GM15510 (cell line): ENCODE data around the gene SDK2.

Experiments
- POLR2A ChIP-seq: IDR thresholded peaks from 3 replicates; pipeline ENCODE4 v1.6.1; 2011; ENCODE audit warnings: borderline replicate concordance; ENCODE audit not compliant: insufficient read length; ENCODE audit errors: extremely low read depth

The SDK2 gene

DNA sequence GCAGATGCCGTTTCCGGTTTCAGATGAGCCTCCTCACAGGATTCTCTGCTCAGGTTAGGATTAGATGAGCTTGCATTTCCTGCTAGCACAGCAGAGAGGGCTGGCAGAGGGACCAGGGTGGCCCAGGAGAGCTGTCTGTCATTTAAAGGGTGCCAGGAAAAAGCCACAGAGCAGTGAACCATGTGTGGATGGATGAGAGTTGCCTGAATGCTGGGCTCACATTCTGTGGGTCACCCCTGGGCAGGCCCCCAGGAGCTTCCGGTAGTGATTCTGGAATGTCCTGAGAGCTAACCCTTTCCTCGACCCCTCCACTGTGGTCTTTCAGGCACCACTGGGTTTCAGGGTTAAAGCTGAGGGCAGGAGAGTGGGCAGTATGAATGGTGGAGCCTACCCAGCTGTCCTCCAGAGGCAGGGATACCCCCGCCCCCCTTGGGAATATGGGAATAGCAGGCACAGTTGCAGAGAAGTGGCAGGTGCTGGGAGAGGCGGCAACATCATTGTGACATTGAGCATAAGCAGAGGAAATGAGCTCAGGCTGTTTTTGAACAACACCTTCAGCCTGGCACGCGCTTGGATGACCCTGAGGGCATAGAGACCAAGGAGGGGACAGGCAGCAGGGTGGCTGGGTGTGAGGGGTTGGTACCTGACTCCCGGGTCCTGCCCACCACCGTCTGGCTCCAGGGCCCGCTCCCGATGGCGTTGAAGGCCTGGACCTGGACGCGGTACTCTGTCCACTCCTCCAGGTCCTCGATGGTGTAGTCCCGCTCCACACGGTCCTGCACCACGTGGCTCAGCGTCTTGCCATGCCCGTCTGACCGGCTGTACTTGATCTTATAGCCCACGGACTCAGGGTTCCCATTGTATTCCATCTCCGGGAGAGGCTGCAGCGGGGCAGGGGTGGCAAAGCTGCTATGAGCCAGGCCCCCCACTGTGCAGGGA lies 249.5 kb downstream of the SDK2 start:
- TF ChIP-seq POLR2A: no peak

- TF ChIP-seq POLR2A: no peak
These were observed 250.3 kb downstream of the SDK2 start for GRCh38 chr17:73393962-73394361.

- TF ChIP-seq POLR2A: no peak
These were observed 250.9 kb downstream of the SDK2 start for GRCh38 chr17:73393381-73393780.

DNA sequence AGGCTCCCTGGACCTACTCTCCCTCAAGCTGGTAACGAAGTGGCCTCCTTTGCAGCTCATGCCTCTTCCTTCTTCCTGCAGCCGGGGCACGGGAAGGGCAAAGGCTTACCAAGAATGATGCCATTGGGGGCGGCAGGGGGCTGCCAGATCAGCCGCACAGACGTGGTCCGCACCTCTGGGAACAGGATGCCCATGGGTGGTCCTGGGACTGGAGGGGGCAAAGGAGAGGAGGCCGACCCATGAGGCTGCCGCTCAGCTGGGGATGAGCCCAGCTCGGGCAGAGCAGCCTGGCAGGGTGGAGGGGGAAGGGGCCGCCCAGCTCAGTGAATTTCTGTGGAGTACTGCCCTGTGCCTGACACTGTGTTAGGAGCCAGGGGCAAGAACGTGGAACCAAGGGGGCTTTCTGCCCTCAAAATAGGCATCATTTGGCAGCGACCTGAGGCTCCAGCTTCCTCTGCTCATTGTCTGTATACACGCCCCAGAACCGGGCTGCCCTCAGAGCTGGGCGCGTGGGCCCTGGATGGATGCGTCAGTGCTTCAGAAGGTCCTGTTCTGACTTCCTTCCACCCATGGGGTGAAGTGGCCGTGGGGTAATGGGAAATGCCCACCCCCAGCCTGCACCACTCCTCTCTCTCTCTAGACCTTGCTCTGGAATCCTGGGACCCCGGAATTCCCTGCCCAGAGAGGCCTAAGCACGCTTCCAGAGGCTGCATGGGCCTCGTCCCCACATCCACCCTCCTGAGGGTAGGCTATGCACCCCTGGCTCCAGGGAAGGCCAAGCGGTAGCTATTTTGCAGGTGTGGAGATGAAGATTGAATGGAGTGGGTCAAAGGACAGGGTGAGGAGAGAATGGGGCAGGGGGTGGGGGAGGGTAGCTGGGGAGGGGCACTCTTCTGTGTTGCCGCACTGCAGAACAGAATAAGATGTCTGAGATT lies 252.6 kb downstream of the SDK2 start:
- TF ChIP-seq POLR2A: no peak

GRCh38 chr17:73390851-73391250 lies 253.4 kb downstream of the SDK2 start:
- TF ChIP-seq POLR2A: no peak

DNA sequence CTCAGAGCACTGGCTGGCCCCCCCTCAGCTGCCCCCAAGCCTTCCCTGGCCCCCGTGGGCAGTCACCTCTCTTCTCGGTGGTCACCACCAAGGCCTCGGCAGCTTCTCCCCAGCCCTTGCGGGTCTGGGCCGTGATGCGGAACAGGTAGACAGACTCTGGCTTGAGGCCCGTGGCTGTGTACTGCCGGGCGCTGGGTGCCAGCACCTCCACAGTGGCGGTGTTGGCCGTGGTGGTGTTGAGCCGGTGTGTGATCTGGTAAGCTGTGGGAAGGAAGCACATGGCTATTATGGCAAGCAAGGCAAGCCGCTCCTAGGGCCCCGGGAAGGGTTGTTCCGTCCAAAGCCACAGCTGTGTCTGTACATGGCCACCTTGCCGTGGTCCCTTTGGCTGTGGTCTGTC lies 254.0 kb downstream of the SDK2 start:
- TF ChIP-seq POLR2A: no peak

GRCh38 chr17:73389411-73389810 lies 254.8 kb downstream of the SDK2 start:
- TF ChIP-seq POLR2A: no peak

GRCh38 chr17:73388578-73388905 lies 255.7 kb downstream of the SDK2 start:
- TF ChIP-seq POLR2A: no peak

GRCh38 chr17:73387746-73388577 lies 256.3 kb downstream of the SDK2 start:
- TF ChIP-seq POLR2A: no peak

GRCh38 chr17:73386561-73386960 lies 257.7 kb downstream of the SDK2 start:
- TF ChIP-seq POLR2A: no peak

DNA sequence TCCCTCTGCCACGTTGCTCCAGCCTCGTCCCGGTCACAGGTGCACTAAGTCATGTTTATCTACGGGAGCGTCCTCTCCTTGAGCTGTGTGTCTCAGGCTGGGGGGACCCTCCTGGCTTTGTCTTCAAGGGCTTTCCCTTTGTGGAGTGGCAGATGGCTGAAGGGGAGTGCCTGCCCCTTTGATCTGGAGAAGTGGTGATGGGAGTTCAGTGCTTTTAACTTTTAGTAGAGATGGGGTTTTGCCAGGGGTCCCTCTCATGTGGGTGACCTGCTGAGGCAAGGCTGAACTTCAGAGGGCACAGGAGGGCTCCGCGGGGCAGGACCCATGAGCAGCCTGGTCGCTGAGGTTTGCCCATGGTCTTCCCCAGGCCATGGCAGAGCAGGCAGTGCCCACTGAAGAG lies 259.3 kb downstream of the SDK2 start:
- TF ChIP-seq POLR2A: no peak

DNA sequence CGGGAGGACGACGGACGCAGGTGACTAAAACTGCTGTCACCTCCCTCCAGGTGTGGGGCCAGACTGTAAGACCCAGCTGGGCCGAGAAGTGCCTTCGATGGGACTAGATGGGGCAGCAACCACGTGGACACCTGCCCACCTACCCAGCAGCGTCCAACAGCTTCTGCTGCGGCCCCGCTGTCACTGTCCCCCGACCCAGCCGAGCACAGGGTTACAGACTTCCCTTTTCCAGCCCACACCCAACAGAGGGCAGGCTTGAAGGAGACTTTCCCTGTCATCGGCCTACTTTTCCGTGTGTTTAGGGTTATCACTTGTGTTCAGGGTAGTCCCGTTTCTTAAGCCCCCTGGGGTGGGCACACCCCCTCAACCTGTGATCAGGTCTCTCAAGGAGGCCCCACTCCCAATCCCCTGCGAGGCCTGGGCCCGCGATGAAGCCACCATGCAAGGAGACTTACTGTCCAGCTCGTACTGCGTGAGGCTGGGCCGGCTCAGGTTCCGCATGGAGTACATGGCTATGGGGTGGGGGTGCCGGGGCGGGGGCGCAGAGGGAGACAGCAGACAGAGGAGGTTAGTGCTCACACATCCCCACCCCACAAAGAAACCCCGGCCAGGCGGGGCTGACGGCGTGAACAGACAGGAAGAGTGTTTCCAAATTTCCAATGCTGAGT lies 263.7 kb downstream of the SDK2 start:
- TF ChIP-seq POLR2A: no peak

DNA sequence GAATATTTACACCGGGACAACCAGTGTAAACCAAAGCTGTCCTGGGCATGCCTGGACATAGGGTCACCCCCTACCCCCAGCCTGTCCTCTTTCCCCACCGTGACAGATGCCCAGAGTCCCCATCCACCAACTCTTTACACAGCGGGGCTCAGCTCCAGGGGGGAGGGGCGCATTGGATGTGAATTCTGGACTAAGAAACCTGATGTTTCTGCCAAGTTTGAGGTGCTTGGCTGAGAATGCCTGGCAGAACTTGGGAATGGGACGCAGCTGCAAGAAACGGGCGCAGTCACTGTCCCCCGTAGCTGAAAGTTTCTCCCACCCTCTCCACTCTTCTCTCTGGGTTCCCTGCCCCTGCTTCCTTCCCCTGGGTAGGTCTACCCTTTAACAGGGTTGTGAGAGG lies 264.4 kb downstream of the SDK2 start:
- TF ChIP-seq POLR2A: no peak

DNA sequence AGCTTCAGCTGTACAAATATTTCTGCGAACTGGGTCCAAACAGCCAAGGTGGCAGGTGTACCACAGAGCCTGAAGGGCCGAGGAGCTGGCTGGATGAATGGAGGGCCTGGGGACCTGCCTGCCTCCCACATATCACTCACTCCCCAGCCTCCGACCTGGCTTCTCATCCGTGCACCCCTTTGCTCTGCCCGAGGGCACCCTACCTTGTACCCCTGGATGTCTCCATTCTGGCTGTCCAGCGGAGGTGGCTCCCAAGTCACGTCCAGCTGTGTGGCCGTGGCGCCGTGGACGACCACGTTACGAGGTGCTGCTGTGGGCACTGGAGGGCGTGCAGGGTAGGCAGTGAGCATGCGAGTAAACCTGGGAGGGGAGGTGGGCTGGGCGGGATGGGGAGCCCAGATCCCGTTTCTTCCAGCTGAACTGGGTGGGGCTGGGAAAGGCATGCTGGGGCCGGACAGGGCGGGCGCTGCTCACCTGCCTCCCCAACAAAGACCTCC lies 265.2 kb downstream of the SDK2 start:
- TF ChIP-seq POLR2A: no peak
